Osteoblast (primary cell): ENCODE data around the gene VOPP1. TPM values are rescaled to one million over a fixed set of nuclear protein-coding genes. Genes with fewer than 3 reads are reported as not detected.
"Not testable (repeated sequence)": the region's sequence is repeated elsewhere in the genome, so short reads cannot be mapped to it uniquely, and the experiment has no call there.

Experiments used
- DNase-seq: peaks from one replicate; pipeline ENCODE4 v3.0.0; 2011; ENCODE audit warnings: low spot score, mixed read lengths; ENCODE audit not compliant: insufficient read length; ENCODE audit errors: missing footprints
- H2AFZ ChIP-seq: 2 replicates; pipeline ENCODE4 v1.6.0; 2011; ENCODE audit warnings: mild to moderate bottlenecking, low read length
- H3K27ac ChIP-seq: 2 replicates; pipeline ENCODE4 v1.5.1; 2011; ENCODE audit warnings: mild to moderate bottlenecking, low read depth, low read length, moderate library complexity
- H3K27me3 ChIP-seq: 2 replicates; pipeline ENCODE4 v1.6.0; 2012; ENCODE audit warnings: mild to moderate bottlenecking, control low read depth, inconsistent platforms, low read length, moderate library complexity; ENCODE audit not compliant: insufficient read depth
- H3K36me3 ChIP-seq: 2 replicates; pipeline ENCODE4 v1.5.1; 2011; ENCODE audit warnings: mild to moderate bottlenecking, low read length, control low read depth, moderate library complexity; ENCODE audit not compliant: insufficient read depth
- H3K4me1 ChIP-seq: 2 replicates; pipeline ENCODE4 v1.5.1; 2011; ENCODE audit warnings: mild to moderate bottlenecking, low read length, control low read depth, moderate library complexity; ENCODE audit not compliant: insufficient read depth
- H3K4me2 ChIP-seq: 2 replicates; pipeline ENCODE4 v1.6.0; 2011; ENCODE audit warnings: mild to moderate bottlenecking, low read length; ENCODE audit not compliant: insufficient read depth
- H3K4me3 ChIP-seq: fragments of 200-600 bp; sonication (generic); 3 replicates; pipeline ENCODE4 v1.5.1; 2012; ENCODE audit warnings: mild to moderate bottlenecking, low read length, inconsistent platforms; ENCODE audit not compliant: insufficient read depth
- H3K79me2 ChIP-seq: 2 replicates; pipeline ENCODE4 v1.6.0; 2012; ENCODE audit warnings: mild to moderate bottlenecking, low read length, control low read depth, inconsistent platforms; ENCODE audit not compliant: insufficient read depth
- H3K9me3 ChIP-seq: 2 replicates; pipeline ENCODE4 v1.5.1; 2011; ENCODE audit warnings: low read depth, low read length, control low read depth
- H4K20me1 ChIP-seq: 2 replicates; pipeline ENCODE4 v1.6.0; 2012; ENCODE audit warnings: mild to moderate bottlenecking, low read length, control low read depth; ENCODE audit not compliant: insufficient read depth
- CTCF ChIP-seq: IDR thresholded peaks from 2 replicates; pipeline ENCODE4 v1.5.1; 2011; ENCODE audit warnings: mild to moderate bottlenecking, low read depth, low read length, moderate library complexity; ENCODE audit errors: extremely low read depth
- total RNA-seq: library from RNA; depleted of rRNA; stranded (reverse); fragments of >200 nt; gene quantifications from 2 replicates; pipeline ENCODE4 v1.2.3, GENCODE V29; 2012

The VOPP1 gene
- total RNA-seq, 1 donor, result 74.6 TPM

- not testable (repeated sequence) for H3K9me3 ChIP-seq, H4K20me1 ChIP-seq, H3K79me2 ChIP-seq, H3K27me3 ChIP-seq, H3K4me3 ChIP-seq, H3K4me1 ChIP-seq, H3K4me2 ChIP-seq, H2AFZ ChIP-seq, H3K36me3 ChIP-seq, H3K27ac ChIP-seq
- TF ChIP-seq CTCF, result peak; percentile 49
- peak; percentile 74 for DNase-seq
Observed at GRCh38 chr7:55597944-55598499, 25.7 kb upstream of the VOPP1 start.

- DNase-seq, result not testable (repeated sequence)
Observed at GRCh38 chr7:55597214-55597739, 25.0 kb upstream of the VOPP1 start.

GRCh38 chr7:55595511-55595910 is 23.2 kb upstream of the VOPP1 start:
- peaks cover 8% of the 10 kb centered on the region for H3K4me1 ChIP-seq
- no peaks in the 10 kb centered on the region for H3K79me2 ChIP-seq
- H3K4me2 ChIP-seq, result no peak overlapping the region
- no peaks in the 10 kb centered on the region for H4K20me1 ChIP-seq
- H3K4me3 ChIP-seq, result no peak overlapping the region
- no peak for TF ChIP-seq CTCF
- H3K36me3 ChIP-seq, result no peaks in the 10 kb centered on the region
- H3K27me3 ChIP-seq, result peaks cover 3% of the 10 kb centered on the region
- H3K9me3 ChIP-seq, result no peaks in the 10 kb centered on the region
- no peak for DNase-seq
- H2AFZ ChIP-seq, result no peak overlapping the region
- H3K27ac ChIP-seq, result no peak overlapping the region

More at GRCh38 chr7:55597214-55597739, 25.0 kb upstream of the VOPP1 start:
- H3K36me3 ChIP-seq, H3K4me1 ChIP-seq, H3K27me3 ChIP-seq, H2AFZ ChIP-seq, H3K4me2 ChIP-seq, H3K9me3 ChIP-seq, H3K4me3 ChIP-seq, H3K79me2 ChIP-seq, H4K20me1 ChIP-seq, H3K27ac ChIP-seq: not testable (repeated sequence)

GRCh38 chr7:55594870-55595269 is 22.6 kb upstream of the VOPP1 start:
- H4K20me1 ChIP-seq, result no peaks in the 10 kb centered on the region

More at GRCh38 chr7:55594870-55595269, 22.6 kb upstream of the VOPP1 start:
- H3K27me3 ChIP-seq, result peaks cover 3% of the 10 kb centered on the region
- H3K4me2 ChIP-seq, result no peak overlapping the region
- no peak overlapping the region for H3K4me3 ChIP-seq
- H3K36me3 ChIP-seq, result no peaks in the 10 kb centered on the region
- TF ChIP-seq CTCF, result no peak
- H3K79me2 ChIP-seq, result no peaks in the 10 kb centered on the region
- no peak overlapping the region for H2AFZ ChIP-seq
- DNase-seq, result no peak
- H3K4me1 ChIP-seq, result peaks cover 8% of the 10 kb centered on the region
- no peak overlapping the region for H3K27ac ChIP-seq
- no peaks in the 10 kb centered on the region for H3K9me3 ChIP-seq
